ENCODE measurements around the gene CBFA2T3. TPM values are rescaled to one million over a fixed set of nuclear protein-coding genes. Genes with fewer than 3 reads are reported as not detected.
A peak's percentile ranks its signal among the peaks of the same experiment; 100 is the strongest.

Gene CBFA2T3
- total and polyA plus RNA-seq, 10 donors: 8.4 to 59.8 (median 26.3) TPM

- TF ChIP-seq POLR2AphosphoS5 (IDR thresholded peaks at IDR 0.05) (no peak), POLR2A (IDR thresholded peaks at IDR 0.05) (no peak)
- TF ChIP-seq, protein P1, sequence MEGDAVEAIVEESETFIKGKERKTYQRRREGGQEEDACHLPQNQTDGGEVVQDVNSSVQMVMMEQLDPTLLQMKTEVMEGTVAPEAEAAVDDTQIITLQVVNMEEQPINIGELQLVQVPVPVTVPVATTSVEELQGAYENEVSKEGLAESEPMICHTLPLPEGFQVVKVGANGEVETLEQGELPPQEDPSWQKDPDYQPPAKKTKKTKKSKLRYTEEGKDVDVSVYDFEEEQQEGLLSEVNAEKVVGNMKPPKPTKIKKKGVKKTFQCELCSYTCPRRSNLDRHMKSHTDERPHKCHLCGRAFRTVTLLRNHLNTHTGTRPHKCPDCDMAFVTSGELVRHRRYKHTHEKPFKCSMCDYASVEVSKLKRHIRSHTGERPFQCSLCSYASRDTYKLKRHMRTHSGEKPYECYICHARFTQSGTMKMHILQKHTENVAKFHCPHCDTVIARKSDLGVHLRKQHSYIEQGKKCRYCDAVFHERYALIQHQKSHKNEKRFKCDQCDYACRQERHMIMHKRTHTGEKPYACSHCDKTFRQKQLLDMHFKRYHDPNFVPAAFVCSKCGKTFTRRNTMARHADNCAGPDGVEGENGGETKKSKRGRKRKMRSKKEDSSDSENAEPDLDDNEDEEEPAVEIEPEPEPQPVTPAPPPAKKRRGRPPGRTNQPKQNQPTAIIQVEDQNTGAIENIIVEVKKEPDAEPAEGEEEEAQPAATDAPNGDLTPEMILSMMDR (IDR thresholded peaks at IDR 0.05 in 8 of 11, conservative IDR thresholded peaks at IDR 0.05 in 3 of 11): no peak
- peak; percentile 54 for DNase-seq
- WGBS, 5 donors: 78 to 88% (median 87%) methylated on average over 8 to 11 of the region's 11 CpGs
- no peak overlapping the region for H3K27ac ChIP-seq
- peaks cover 0 to 5% (median 0%) of the 10 kb centered on the region in 7 donors for H3K27me3 ChIP-seq (replicated peaks in 1 of 7)
- intact Hi-C loops (cut with DNase I; ENCODE audit: low total_unique reads): no loop called here
- H3K4me3 ChIP-seq: no peak overlapping the region
- H3K4me1 ChIP-seq: peaks cover 4 to 16% (median 11%) of the 10 kb centered on the region in 6 donors
- H3K9me3 ChIP-seq: no peaks in the 10 kb centered on the region
- H3K36me3 ChIP-seq: peaks cover 0 to 13% (median 0%) of the 10 kb centered on the region in 6 donors
These were observed 25.0 kb downstream of the CBFA2T3 start for GRCh38 chr16:88951989-88952388.

DNA sequence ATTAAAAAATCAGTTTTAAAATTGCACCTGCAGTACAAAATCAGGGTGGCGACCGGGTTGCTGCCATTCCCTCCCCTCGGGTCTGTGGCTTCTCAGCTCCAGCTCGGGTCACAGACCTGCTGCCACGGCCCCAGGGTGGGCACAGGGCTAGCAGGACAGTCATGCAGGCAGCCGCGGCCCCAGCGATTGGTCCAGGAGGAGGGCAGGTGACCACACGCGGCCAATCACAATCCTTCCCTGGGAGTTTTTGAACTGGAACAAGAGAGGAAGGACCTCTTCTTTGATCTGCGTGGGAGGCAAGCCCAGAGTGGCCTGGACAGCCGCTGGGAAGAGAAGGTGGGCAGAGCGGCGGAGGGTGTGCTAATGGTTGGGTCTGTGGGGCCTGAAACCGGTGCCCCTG, 25.5 kb downstream of the CBFA2T3 start:
- Histone ChIP-seq H3K27ac (no peak overlapping the region), H3K9me3 (no peaks in the 10 kb centered on the region), H3K27me3 (replicated peaks in 1 of 7) (peaks cover 0 to under 1% (median 0%) of the 10 kb centered on the region in 7 donors), H3K4me3 (no peak overlapping the region), H3K36me3 (peaks cover 0 to 13% (median 0%) of the 10 kb centered on the region in 6 donors), H3K4me1 (peaks cover 0 to 11% (median 6%) of the 10 kb centered on the region in 6 donors)
- DNase-seq: peak; percentile 56
- intact Hi-C loops (cut with DNase I; ENCODE audit: low total_unique reads): no loop called here
- TF ChIP-seq, protein P1 (IDR thresholded peaks at IDR 0.05 in 8 of 11, conservative IDR thresholded peaks at IDR 0.05 in 3 of 11): no peak
- no peak for TF ChIP-seq POLR2A (IDR thresholded peaks at IDR 0.05)
- 87 to 92% (median 89%) methylated on average over 15 of the region's 15 CpGs for WGBS, 5 donors

- Histone ChIP-seq H3K4me1 (peaks cover 0 to 22% (median 14%) of the 10 kb centered on the region in 6 donors), H3K4me3 (no peak overlapping the region), H3K27me3 (replicated peaks in 1 of 7) (no peaks in the 10 kb centered on the region), H3K27ac (no peak overlapping the region), H3K9me3 (no peaks in the 10 kb centered on the region), H3K36me3 (peaks cover 0 to 13% (median 0%) of the 10 kb centered on the region in 6 donors)
- peak; percentile 38 for DNase-seq
- TF ChIP-seq, protein P1 (IDR thresholded peaks at IDR 0.05 in 8 of 11, conservative IDR thresholded peaks at IDR 0.05 in 3 of 11): no peak
- TF ChIP-seq POLR2AphosphoS5 (IDR thresholded peaks at IDR 0.05) (no peak), POLR2A (IDR thresholded peaks at IDR 0.05) (no peak)
- intact Hi-C loops (cut with DNase I; ENCODE audit: low total_unique reads): loop anchor here (10.0 kb wide), 2 partner anchors 216 to 266 kb away; partner anchors contain the start of gene ZNF778
- 88 to 92% (median 90%) methylated on average over 17 of the region's 17 CpGs for WGBS, 5 donors
These were observed 28.1 kb downstream of the CBFA2T3 start for GRCh38 chr16:88948781-88949490.

GRCh38 chr16:88945473-88945872, 31.5 kb downstream of the CBFA2T3 start:
- no peak overlapping the region for H3K4me3 ChIP-seq
- no peak overlapping the region for H3K27ac ChIP-seq
- peaks cover 4 to 51% (median 27%) of the 10 kb centered on the region in 6 donors for H3K4me1 ChIP-seq
- H3K9me3 ChIP-seq: no peaks in the 10 kb centered on the region
- H3K27me3 ChIP-seq (replicated peaks in 1 of 7): peaks cover 0 to 33% (median 0%) of the 10 kb centered on the region in 7 donors
- WGBS, 5 donors: 33 to 68% (median 51%) methylated on average over 10 of the region's 10 CpGs
- peaks cover 0 to 7% (median 0%) of the 10 kb centered on the region in 6 donors for H3K36me3 ChIP-seq
- peak; percentile 58 for DNase-seq
- TF ChIP-seq, protein P1 (IDR thresholded peaks at IDR 0.05 in 8 of 11, conservative IDR thresholded peaks at IDR 0.05 in 3 of 11): no peak
- no peak for TF ChIP-seq POLR2AphosphoS5 (IDR thresholded peaks at IDR 0.05)
- TF ChIP-seq POLR2A (IDR thresholded peaks at IDR 0.05): no peak
- intact Hi-C loops (cut with DNase I; ENCODE audit: low total_unique reads): loop anchor here (10.0 kb wide), 2 partner anchors 219 to 269 kb away; partner anchors contain the start of gene ZNF778

Measured in spleen (tissue), 11 donors.